Hepatocyte (in vitro differentiated cells): Measurements from ENCODE around the gene BCOR.

Source experiments
- EZH2 ChIP-seq: fragments of 200-600 bp; sonication (generic); IDR thresholded peaks from 2 replicates; pipeline ENCODE4 v1.6.1; 2016; ENCODE audit warnings: antibody characterized with exemption, mild to moderate bottlenecking, borderline replicate concordance
- EZH2phosphoT487 ChIP-seq: fragments of 200-600 bp; sonication (generic); IDR thresholded peaks from one replicate; pipeline ENCODE4 v1.6.1; 2018; ENCODE audit warnings: antibody characterized with exemption, mild to moderate bottlenecking, low read depth, moderate library complexity; ENCODE audit not compliant: unreplicated experiment, severe bottlenecking
- TF ChIP-seq, protein P1 (sequence below): fragments of 200-600 bp; sonication (generic); IDR thresholded peaks from 2 replicates; pipeline ENCODE4 v1.5.1; 2016; ENCODE audit warnings: antibody characterized with exemption, mild to moderate bottlenecking; ENCODE audit not compliant: poor library complexity

DNA sequence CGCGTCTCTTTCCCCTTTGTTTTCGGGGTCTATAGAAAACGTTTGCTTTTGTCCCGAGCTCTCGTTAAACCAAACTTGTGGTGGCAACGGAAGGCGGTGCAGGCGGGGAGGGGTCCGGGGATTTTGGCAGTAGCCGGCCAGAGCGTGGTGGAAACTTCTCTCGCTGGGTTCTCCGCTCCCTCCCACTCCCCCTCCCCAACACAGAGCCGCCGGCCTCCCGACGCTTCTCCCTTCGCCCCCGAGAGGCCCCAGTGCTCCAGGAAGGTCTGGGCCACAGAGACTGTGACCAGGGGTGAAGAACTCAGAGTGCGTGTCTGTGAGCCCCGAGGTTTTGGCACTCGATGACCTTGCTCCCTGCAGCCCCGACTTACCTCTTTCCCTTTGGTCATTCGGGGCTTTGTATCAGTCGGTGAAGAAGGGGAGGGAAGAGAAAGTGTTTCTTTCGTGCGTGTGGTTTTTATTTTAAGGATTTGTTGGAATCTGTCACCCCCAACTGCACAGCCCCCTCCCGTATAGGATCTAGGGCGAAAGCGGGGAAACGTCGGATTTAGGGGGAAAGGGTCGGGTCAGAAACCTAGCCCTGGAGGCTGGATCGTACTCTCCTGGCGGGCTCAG lies 9.0 kb upstream of the BCOR start:
- TF ChIP-seq, protein P1, sequence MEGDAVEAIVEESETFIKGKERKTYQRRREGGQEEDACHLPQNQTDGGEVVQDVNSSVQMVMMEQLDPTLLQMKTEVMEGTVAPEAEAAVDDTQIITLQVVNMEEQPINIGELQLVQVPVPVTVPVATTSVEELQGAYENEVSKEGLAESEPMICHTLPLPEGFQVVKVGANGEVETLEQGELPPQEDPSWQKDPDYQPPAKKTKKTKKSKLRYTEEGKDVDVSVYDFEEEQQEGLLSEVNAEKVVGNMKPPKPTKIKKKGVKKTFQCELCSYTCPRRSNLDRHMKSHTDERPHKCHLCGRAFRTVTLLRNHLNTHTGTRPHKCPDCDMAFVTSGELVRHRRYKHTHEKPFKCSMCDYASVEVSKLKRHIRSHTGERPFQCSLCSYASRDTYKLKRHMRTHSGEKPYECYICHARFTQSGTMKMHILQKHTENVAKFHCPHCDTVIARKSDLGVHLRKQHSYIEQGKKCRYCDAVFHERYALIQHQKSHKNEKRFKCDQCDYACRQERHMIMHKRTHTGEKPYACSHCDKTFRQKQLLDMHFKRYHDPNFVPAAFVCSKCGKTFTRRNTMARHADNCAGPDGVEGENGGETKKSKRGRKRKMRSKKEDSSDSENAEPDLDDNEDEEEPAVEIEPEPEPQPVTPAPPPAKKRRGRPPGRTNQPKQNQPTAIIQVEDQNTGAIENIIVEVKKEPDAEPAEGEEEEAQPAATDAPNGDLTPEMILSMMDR: no peak
- no peak for TF ChIP-seq EZH2
- TF ChIP-seq EZH2phosphoT487: no peak
